Measurements from ENCODE around the gene SYPL1.

SYPL1 gene

DNA sequence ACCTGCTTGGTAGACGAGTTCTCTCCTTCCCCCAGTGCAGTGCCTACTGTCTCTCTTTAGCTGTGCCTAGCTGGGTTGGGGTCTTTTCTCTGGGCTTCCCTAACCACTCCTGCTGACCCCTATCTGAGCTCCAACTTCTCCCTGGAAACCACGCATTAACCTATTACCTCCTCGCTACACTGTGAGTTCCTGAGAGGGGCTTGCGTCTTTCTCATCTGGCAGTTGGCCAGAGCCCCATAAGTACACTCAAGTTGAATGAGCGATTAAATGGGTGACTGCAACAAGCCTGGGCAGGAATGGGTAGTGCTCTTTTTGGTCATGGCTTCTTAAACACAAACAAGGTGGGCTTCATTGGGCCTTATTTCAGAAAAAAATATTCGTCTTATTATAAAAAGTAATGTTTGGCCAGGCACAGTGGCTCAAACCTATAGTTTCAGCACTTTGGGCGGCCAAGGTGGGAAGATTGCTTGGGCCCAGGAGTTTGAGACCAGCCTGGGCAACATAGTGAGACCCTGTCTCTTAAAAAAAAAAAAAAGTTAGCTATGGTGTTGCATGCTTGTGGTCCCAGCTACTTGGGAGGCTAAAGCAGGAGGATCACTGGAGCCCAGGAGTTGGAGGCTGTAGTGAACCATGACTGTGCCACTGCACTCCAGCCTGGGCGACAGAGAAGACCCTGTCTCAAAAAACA, 41.4 kb downstream of the SYPL1 start:
- in situ Hi-C loops (cut with HindIII; ENCODE audit: low sequenced_read_pairs), result loop anchor here (25.0 kb wide), 1 partner anchor 417 kb away; no protein-coding TSS in a partner anchor
- H3K4me3 ChIP-seq (ENCODE audit: low read depth, low read length), result no peak overlapping the region
- TF ChIP-seq CTCF (IDR thresholded peaks at IDR 0.05; ENCODE audit: low read depth, low read length, missing control alignments), result no peak
- DNase-seq (ENCODE audit: low read depth), result no peak

DNA sequence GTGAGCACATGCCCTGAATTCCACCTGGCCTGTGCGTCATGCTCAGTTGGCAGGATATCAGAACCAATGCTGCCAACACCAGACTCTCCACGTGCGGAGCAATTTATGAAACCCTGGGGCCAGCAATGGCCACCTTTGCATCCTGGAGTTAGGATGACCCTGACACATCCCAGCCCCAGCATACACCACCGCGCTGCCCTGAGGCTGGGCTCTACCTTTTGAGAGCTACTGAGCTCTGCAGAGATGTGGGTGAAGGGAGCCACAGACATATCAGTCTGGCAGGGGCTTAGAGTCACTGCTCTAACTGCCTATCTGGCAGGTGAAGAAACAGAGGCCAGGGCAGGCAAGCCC, 41.9 kb downstream of the SYPL1 start:
- no peak overlapping the region for H3K4me3 ChIP-seq (ENCODE audit: low read depth, low read length)
- DNase-seq (ENCODE audit: low read depth), result no peak
- in situ Hi-C loops (cut with HindIII; ENCODE audit: low sequenced_read_pairs), result loop anchor here (25.0 kb wide), 1 partner anchor 417 kb away; no protein-coding TSS in a partner anchor
- TF ChIP-seq CTCF (IDR thresholded peaks at IDR 0.05; ENCODE audit: low read depth, low read length, missing control alignments), result no peak

DNA sequence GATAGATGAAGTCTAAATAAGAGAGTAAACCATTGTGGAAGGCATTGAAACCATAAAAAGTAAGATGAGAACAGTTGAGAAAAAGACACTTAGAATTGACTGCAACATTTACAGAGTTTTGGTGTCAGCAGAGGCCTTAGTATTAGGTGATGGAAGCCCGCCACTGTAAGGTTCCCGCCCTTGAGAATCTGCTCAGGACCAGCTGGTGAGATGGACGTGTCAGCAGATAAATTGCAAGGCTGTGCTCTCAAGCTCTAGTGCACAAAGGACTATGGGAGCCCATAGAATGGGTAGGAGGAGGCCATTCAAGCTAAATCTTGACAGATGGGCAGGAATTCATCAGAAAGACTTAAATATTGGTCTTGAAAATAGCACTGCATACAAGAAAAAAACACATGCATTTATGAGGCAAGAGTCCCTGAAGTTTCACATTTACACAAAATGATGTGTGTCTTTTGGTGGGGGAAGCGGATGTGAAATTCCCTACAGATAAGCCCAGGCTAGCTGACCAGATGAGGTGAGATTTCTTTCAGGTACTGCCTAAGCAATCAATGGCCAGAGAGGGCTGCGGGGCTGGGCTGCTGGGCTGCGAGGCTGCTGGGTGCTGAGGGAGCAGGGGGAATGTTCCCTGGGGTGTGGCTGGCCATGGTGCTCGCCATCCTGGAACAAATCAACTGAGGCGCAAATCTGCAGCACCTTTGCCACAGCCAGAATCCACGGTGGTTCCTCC, 42.5 kb downstream of the SYPL1 start:
- in situ Hi-C loops (cut with HindIII; ENCODE audit: low sequenced_read_pairs), result loop anchor here (25.0 kb wide), 1 partner anchor 418 kb away; no protein-coding TSS in a partner anchor
- DNase-seq (ENCODE audit: low read depth), result no peak
- no peak overlapping the region for H3K4me3 ChIP-seq (ENCODE audit: low read depth, low read length)
- no peak for TF ChIP-seq CTCF (IDR thresholded peaks at IDR 0.05; ENCODE audit: low read depth, low read length, missing control alignments)

- TF ChIP-seq CTCF (IDR thresholded peaks at IDR 0.05; ENCODE audit: low read depth, low read length, missing control alignments), result no peak
- no peak overlapping the region for H3K4me3 ChIP-seq (ENCODE audit: low read depth, low read length)
- no peak for DNase-seq (ENCODE audit: low read depth)
- in situ Hi-C loops (cut with HindIII; ENCODE audit: low sequenced_read_pairs), result loop anchor here (25.0 kb wide), 1 partner anchor 418 kb away; no protein-coding TSS in a partner anchor
Measured at GRCh38 chr7:106068986-106069385, 43.1 kb downstream of the SYPL1 start.

GRCh38 chr7:106068538-106068961, 43.6 kb downstream of the SYPL1 start:
- no peak for TF ChIP-seq CTCF (IDR thresholded peaks at IDR 0.05; ENCODE audit: low read depth, low read length, missing control alignments)
- no peak for DNase-seq (ENCODE audit: low read depth)
- H3K4me3 ChIP-seq (ENCODE audit: low read depth, low read length), result no peak overlapping the region
- in situ Hi-C loops (cut with HindIII; ENCODE audit: low sequenced_read_pairs), result loop anchor here (25.0 kb wide), 1 partner anchor 419 kb away; no protein-coding TSS in a partner anchor

DNA sequence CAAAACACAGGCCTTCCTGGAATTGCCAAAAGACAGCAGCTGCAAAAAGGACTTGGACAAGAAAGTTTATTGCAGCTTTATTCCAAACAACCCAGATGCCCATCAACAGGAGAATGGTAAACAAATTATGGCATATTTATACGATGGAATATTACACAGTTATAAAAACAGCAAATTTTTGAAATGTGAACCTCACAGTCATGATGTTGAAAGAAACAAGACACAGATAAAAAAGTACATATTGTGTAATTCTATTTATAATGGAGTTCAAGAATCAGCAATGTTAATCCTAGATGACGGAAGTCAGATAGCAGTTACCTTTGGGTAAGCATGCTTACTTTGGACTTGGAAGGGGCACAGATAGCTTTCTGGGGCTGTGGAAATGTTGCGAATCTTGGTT, 44.4 kb downstream of the SYPL1 start:
- no peak for DNase-seq (ENCODE audit: low read depth)
- in situ Hi-C loops (cut with HindIII; ENCODE audit: low sequenced_read_pairs), result loop anchor here (25.0 kb wide), 1 partner anchor 420 kb away; no protein-coding TSS in a partner anchor
- no peak for TF ChIP-seq CTCF (IDR thresholded peaks at IDR 0.05; ENCODE audit: low read depth, low read length, missing control alignments)
- H3K4me3 ChIP-seq (ENCODE audit: low read depth, low read length), result no peak overlapping the region

Measured in astrocyte of the cerebellum (primary cell).